Activated gamma-delta T cell (primary cell): ENCODE data around the gene KCNH4.
"Not testable (repeated sequence)": the region's sequence is repeated elsewhere in the genome, so short reads cannot be mapped to it uniquely, and the experiment has no call there.

ENCODE experiments used
- DNase-seq: peaks from one replicate; lab custom pipeline; 2025; lab: John Stamatoyannopoulos, UW

Gene KCNH4

GRCh38 chr17:42178817-42179216, 2.1 kb downstream of the KCNH4 start:
- no peak for DNase-seq

GRCh38 chr17:42177684-42178083, 3.3 kb downstream of the KCNH4 start:
- DNase-seq, result no peak

- no peak for DNase-seq
These were observed 6.7 kb downstream of the KCNH4 start for GRCh38 chr17:42174126-42174783.

GRCh38 chr17:42171831-42172230, 9.1 kb downstream of the KCNH4 start:
- DNase-seq, result no peak

- no peak for DNase-seq
These were observed 11.6 kb downstream of the KCNH4 start for GRCh38 chr17:42169351-42169750.

GRCh38 chr17:42167807-42168206, 13.1 kb downstream of the KCNH4 start:
- no peak for DNase-seq

GRCh38 chr17:42166196-42166763, 14.7 kb downstream of the KCNH4 start:
- DNase-seq, result no peak

GRCh38 chr17:42165751-42166150, 15.2 kb downstream of the KCNH4 start:
- DNase-seq, result no peak

- no peak for DNase-seq
These were observed 17.1 kb downstream of the KCNH4 start for GRCh38 chr17:42163696-42164407.

GRCh38 chr17:42163113-42163512, 17.8 kb downstream of the KCNH4 start:
- DNase-seq, result no peak

- DNase-seq, result no peak
These were observed 20.4 kb downstream of the KCNH4 start for GRCh38 chr17:42160531-42160910.

- DNase-seq, result no peak
These were observed 21.0 kb downstream of the KCNH4 start for GRCh38 chr17:42159796-42160530.

- DNase-seq, result no peak
These were observed 25.3 kb downstream of the KCNH4 start for GRCh38 chr17:42155614-42156045.

- no peak for DNase-seq
These were observed 26.8 kb downstream of the KCNH4 start for GRCh38 chr17:42153919-42154742.

GRCh38 chr17:42146911-42147607, 33.9 kb downstream of the KCNH4 start:
- no peak for DNase-seq

GRCh38 chr17:42143138-42143537, 37.8 kb downstream of the KCNH4 start:
- not testable (repeated sequence) for DNase-seq

GRCh38 chr17:42142371-42142896, 38.5 kb downstream of the KCNH4 start:
- no peak for DNase-seq

GRCh38 chr17:42141382-42141781, 39.6 kb downstream of the KCNH4 start:
- DNase-seq, result no peak

GRCh38 chr17:42140690-42141089, 40.3 kb downstream of the KCNH4 start:
- not testable (repeated sequence) for DNase-seq

GRCh38 chr17:42138749-42139492, 42.0 kb downstream of the KCNH4 start:
- no peak for DNase-seq
